HG03354 (cell line): ENCODE results near the gene RASA1.
"Not testable (repeated sequence)": the region's sequence is repeated elsewhere in the genome, so short reads cannot be mapped to it uniquely, and the experiment has no call there.

Experiments
- ATAC-seq: cut with Tn5 transposase; IDR thresholded peaks from one replicate; pipeline ENCODE4 v1.9.1; 2021; ENCODE audit warnings: mild to moderate bottlenecking; ENCODE audit not compliant: unreplicated experiment, poor library complexity, severe bottlenecking

RASA1 gene

DNA sequence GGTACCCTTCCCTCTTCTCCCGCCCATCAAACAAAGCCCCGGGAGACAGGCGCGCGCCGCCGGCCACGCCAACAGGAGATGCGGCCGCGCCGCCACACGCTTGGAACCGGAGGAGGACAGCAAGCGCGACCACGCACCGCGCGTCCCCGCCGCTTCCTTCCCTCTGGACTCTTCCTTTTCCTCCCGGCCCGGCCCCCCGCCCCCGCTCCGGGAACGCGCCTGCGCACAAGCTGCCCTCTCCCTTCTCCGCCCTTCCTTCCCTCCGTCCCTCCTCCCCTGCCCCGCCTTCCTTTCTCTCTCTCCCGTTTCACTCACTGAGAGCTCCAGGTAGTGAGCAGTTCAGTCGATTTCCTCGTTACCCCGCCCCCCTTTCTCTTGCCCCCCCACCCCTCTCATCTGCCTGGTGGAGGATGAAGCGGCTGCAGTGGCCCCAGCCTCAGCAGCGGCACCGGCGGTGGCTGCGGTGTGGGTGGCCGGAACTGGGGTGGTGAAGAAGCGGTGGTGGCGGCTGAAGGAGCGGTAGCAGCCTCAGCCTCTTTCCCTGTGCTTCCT, at the start of gene RASA1:
RASA1 (plus strand) TSS at position 310 of the 552 bp plus-strand sequence. CDS start 569 bp downstream, outside the sequence.
- peak; percentile 61 for ATAC-seq

DNA sequence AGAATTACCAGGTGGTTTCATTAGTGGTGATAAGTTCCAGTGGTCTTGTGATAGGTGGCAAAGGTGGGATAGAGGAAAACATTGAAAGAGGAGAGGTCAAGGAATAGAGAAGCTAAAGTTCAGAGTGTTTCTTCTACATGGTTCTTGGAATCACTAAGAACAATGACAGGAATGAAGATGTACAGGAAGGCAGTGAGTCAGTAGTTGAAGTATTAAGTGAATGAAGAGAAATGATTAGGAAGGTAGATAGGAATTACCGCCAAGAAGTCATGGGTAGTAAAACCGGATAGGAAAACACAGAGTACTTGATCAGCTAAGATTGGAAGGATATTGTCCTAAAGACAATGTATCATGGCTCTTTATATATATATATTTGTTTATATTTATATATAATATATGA, 37.9 kb upstream of the RASA1 start:
- ATAC-seq = no peak

DNA sequence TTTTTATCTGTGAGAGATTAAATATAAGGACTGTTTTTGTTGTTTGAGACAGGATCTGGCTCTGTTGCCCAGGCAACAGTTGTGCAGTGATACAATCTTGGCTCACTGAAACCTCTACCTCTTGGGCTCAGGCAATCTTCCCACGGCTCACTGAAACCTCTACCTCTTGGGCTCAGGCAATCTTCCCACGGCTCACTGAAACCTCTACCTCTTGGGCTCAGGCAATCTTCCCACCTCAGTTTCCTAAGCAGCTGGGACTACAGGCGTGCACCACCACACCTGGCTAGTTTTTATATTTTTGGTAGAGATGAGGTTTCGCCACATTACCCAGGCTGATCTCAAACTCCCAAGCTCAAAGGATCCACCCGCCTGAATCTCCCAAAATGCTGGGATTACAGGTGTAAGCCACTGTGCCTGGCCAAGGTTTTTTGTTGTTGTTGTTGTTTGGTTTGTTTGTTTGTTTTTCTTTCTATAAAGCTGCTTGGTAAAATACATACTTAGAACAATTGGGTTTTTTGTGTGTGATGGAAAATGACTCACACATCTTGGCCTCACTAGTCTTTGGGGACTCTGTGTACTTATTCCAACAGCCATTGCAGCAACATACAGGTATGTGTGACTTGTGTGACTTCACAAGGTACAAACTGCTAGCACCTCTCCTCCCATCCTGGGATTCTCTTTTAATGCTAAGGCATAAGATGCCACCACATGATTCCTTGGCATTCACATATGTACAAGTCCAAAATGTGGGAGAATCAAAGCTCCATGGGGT, 36.5 kb upstream of the RASA1 start:
- ATAC-seq = peak; percentile 97

DNA sequence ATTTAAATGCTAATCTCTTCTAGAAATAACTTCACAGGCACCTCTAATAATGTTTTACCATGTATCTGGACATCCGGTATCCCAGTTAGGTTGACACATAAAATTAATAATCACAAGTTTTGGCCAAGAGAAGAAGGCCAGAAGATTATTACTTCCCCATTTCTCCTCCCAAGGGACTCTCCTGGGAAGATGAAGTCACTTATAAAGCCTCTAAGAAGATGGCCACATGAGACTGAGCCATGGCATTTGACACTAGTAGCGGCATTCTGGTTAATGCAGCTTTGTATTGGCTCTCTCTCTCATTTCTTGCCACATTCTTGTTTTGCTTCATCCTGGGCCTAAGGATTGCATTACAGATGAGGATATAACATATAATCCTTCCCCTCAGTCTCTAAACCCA, 34.5 kb upstream of the RASA1 start:
- ATAC-seq = no peak

DNA sequence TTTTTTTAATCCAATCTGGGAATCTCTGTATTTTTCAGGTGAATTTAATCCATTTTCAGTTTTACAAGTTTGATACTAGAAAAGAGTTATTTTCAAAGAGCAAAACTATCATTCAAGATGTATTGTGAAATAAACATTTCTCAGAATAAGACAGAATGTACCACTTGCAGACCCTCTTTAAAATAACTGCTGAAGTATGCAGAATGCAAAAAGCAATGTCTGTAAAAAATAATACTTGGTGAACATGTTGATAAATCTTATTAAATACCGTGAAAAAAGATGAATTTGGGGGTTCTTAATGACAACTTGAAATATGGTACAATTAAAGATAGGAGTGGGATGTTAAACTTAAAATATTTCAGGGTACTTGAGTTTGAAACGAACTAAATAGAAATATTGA, 26.1 kb upstream of the RASA1 start:
- no peak for ATAC-seq

DNA sequence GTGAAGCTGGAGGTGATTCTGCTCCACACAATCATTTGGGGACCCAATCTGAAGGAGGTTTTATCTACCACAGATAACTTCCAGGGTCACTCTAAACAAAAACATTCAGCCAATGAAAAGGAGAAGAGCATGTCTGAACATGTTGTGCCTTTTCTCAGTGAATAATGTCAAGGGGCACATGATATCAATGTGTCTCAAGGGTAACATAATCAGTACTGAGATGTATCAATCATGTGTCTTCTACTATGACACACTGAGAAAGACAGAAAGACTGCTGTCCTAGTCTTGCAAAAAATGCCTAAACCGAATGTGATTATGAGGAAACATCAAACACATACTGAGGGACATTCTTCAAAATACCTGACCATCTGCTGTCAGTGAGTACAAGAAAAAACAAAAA, 25.4 kb upstream of the RASA1 start:
- ATAC-seq = no peak

DNA sequence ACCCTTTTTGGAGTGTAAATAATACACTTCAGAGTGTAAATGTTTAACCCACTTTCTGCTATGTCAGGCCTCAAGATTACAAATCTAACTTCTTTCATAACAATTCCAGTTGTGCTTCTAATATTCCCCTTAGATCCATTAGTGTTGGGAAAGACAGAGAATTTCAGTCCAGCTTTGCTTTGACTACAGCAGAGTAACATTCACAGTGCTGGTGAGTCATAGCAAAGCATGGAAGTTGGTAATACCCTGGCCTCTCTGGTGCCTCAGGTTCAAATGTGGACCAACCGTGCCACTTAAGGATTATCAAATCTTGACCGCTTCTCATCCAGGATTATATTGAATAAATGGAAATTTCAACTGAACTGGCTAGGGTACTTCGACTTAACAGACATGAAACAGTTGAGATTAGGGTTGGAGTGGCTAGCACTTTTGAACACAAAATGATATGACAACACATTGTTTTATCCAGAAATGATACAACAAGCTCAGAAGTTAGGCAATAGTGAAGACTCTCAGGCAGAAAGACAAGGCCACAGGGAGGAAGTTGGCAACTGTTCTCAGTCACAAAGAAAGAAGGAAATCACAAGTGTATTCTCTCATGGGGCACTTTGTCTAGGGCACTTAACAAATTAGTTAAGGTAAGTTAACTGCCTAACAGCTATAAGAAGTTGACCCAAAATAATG, 24.4 kb upstream of the RASA1 start:
- ATAC-seq = no peak

DNA sequence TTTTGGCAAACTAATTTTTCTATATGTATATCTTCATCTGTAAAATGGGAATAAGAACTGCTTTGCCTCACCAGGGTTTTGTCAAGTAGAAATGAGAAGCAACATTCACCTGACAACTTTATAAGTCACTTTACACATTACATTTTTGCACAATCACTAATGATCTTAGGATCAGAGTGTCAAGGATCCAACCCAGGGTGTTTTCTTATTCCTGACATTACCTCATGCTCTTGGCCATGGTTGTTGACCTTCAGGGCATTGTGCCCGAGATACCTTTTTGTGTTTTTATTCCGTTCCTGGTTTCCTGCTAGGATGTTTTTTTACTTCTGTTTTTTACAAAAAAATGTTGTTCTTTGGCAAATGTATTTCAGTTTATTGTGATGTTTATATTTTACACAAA, 22.2 kb upstream of the RASA1 start:
- no peak for ATAC-seq

DNA sequence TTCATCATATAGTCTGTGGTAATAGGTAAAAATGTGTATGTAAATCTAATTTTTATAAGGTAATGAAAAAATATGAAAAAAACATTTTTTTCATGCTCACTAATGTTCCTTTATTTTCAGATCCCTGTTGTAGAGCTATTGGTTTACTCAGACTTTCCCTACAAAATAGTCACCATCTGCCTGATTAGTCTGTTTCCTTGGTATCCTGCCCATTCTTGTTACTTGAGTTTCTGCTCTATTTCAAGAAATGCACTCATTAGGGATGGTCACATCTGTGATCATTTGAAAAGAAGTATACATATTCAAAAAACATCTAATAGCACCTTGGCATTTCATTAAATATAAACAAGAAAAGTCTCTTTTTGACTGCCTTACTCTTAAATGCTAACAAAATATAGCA, 21.6 kb upstream of the RASA1 start:
- ATAC-seq = no peak

DNA sequence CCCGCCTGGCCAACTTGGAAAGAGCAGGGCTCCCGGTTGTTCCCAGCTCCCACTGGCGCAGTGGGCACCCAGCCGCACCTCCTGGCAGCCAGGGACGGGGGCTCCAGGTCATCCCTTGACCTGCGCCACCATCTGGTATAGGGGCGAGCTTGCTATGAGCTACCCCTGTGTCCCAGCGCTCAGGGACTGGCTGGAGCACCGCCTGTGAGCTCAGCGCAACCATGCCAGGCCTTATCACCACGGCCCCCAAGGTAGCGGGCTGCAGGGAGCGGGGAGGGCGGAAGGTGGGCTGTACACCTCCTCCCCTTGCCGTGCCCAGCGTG, 15.4 kb upstream of the RASA1 start:
- ATAC-seq = no peak

DNA sequence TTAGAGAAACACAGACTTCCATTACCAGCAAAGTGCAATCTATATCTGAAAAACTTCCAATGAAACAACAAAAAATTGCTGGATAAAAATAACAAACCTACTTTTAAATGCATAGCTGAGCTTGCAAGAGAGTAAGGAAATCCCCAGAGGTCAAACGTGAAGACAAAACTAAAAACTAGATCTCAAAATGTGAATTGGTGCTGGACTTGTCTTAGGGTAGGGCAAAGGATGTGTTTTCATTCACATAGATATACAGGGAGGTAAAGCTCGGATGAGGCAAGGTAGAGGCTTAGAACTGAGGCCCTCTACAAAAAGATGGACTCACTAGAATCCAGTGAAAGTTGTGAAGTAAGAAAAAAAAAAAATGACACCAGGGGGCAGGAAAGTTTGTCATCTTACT, 13.6 kb upstream of the RASA1 start:
- ATAC-seq = no peak

DNA sequence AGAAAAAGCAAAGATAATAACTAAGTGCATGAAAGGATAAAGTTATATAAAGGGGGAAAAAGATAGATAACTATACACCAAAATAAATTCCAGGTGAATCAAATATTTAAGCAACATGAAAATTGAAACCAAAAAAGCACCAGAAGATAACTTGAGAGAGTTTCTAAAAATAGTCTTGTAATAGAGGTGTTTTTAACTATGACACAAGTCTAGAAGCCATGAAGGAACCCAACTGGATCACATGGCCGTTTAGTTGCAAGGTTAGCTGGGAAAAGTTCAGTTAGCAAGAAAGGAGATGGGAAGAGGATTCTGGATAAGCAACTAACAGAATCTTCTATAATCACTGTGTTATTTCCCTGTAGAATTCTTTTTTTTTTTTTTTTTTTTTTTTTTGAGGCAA, 9.2 kb upstream of the RASA1 start:
- no peak for ATAC-seq

DNA sequence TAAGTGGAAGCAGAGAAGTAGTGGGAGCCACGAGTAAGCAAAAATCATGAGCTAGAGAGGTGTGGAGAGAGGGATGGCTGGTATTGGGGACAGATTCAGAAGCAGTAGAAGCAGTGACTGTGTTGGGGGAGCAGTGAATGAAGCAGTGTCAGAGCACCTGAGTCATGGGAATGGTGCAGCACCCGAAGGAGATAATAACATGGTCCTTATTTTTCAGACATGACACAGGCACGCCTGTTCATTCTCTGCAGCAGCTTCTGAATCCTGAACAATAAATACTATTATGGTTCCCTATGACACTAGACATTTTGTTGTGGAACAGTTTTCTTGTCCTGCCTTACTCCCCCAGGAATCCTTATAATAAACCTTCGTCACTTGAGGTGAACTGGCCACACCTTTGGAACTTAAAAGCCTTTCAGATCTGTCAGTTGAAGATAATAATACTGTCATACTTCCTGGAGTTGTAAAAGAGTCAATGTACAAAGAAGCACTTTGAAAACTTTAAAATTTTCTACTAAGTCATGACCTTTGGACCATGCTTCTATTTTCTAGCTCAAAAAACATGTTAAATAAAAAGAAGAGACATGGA, 7.0 kb upstream of the RASA1 start:
- no peak for ATAC-seq

DNA sequence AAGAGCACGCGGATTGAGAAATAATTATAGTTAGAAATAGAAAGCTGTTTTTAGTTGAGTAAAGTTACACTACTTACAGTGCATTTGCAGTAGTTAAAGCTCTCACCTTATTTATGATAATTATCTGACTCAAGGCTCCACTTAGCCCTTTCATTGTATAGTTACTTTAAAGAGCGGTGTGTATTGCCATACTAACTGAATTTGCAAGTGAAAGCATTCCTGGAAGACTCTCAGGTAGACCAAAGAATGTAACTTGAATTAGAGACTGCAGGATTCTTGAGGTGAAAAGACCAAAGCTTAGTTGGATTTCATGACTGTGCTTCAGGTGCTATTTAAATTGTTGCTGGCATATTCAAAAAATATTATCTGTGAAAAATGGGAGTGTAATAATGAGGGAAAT, 4.2 kb upstream of the RASA1 start:
- no peak for ATAC-seq

DNA sequence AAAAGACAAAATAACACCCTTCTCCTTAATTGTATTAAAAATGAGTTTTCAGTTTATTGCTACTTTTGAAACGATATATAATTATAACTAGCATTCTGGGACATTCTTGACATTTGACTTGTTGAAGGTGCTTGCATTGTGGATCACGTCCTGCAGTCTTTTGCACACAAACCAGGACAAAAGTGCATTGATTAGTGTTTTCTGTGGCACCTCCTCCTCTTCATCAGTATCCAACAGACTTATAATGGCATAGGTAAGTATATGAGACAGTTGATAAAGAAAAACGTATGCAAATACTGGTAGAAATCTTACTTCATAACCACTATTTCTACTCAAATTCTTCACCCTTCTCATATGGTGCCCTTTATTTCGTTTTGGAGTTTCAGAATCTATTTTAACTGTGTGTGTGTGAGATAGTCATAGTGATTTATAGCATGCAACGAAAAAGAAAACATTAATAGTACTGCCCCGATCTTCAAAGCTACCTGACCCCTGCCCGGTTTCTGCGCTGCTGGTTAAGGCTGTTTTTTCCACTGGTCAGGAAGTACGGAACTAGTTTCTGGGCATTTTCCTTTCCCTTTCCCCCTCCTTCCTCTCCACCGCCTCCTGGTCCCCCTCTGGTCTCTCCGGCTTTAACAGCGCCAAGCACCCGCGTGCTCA, 639 bp upstream of the RASA1 start:
- peak; percentile 34 for ATAC-seq

DNA sequence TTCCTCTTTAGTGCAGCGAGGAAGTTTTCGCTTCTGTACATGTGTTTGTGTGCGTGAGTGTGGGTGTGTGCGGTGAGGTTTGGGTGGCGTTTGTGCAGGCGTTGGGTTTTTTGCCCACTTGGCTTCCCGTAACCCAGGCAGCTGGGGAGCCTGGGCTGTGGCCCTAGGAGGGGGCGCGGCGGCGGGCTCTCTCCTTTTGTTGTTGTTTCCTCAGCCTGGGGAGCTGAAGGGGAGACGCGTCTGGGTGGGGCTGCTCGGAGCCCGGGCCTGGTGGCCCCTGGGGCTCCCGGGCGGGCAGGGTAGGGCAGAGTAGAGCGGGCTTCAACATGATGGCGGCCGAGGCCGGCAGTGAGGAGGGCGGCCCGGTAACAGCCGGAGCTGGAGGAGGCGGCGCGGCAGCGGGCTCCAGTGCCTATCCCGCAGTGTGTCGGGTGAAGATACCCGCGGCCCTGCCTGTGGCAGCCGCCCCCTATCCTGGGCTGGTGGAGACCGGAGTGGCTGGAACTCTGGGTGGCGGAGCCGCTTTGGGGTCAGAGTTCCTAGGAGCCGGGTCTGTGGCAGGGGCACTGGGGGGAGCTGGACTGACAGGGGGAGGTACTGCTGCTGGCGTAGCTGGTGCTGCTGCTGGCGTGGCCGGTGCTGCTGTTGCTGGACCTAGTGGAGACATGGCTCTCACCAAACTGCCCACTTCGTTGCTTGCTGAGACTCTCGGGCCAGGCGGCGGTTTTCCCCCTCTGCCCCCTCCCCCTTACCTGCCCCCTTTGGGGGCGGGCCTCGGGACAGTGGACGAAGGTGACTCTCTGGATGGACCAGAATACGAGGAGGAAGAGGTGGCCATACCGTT, 665 bp downstream of the RASA1 start:
- ATAC-seq = peak; percentile 65

DNA sequence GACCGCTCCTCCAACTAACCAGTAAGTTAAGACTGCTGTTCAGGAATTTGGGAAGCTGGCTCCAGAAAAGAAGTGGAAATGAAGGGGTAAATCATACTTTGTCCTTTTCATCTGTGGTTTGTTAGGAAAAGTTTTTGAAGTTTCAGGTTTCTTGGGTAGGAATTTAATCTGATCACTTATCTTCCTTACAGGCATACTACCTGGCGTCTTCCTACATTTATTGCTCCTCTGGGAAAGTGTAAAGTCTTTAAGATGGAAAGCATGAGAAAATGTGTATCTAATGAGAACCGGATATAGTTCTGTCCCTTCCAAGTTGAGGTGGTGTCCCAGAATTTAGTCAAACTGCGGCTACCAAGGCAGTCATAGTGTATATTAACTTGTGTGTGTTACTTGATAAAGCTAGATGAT, 1.3 kb downstream of the RASA1 start:
- no peak for ATAC-seq

DNA sequence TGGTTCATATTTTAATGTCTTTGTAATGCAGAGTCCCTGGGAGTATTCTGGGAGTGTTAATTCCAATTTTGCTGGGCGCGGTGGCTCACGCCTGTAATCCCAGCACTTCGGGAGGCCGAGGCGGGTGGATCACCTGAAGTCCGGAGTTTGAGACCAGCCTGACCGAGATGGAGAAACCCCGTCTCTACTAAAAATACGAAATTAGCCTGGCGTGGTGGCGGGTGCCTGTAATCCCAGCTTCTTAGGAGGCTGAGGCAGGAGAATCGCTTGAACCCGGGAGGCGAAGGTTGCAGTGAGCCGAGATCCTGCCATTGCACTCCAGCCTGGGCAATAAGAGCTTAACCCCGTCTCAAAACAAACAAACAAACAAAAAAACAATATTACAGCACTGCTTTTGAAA, 3.2 kb downstream of the RASA1 start:
- not testable (repeated sequence) for ATAC-seq

DNA sequence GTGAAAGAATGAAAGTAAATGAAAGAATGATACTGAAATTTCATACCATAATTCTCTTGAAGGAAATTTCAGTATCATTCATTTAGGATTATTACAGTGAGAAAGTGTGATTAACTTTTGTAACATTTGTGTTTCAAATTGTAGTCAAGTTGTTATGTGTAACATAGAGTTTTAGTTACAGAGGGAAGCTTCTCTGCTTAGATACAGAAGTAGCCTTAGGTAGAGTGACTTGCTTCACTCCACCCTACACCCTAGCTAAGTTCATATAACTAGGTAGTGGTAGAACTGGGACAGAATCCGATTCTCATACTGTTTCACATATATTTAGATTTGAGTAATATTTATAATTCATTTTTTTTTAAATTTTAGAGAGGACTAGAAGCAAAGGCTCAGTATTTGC, 9.0 kb downstream of the RASA1 start:
- ATAC-seq = no peak
